Embryonic facial prominence (tissue), 1 donor: ENCODE measurements around the gene FRMD1.

Experiments
- DNase-seq: peaks from one replicate; pipeline ENCODE4 v3.0.0-alpha.2; 2016; ENCODE audit errors: extremely low spot score

The FRMD1 gene

GRCh38 chr6:168055696-168056489 is 23.1 kb downstream of the FRMD1 start:
- DNase-seq: no peak

- no peak for DNase-seq
These were observed 24.0 kb downstream of the FRMD1 start for GRCh38 chr6:168054765-168055560.

- DNase-seq: no peak
These were observed 25.0 kb downstream of the FRMD1 start for GRCh38 chr6:168053957-168054471.

- no peak for DNase-seq
These were observed 25.7 kb downstream of the FRMD1 start for GRCh38 chr6:168053086-168053956.

- no peak for DNase-seq
These were observed 26.6 kb downstream of the FRMD1 start for GRCh38 chr6:168052291-168052891.

GRCh38 chr6:168051648-168052047 is 27.4 kb downstream of the FRMD1 start:
- DNase-seq: no peak

- DNase-seq: no peak
These were observed 28.0 kb downstream of the FRMD1 start for GRCh38 chr6:168050881-168051586.

GRCh38 chr6:168050225-168050880 is 28.7 kb downstream of the FRMD1 start:
- no peak for DNase-seq

GRCh38 chr6:168049706-168050224 is 29.2 kb downstream of the FRMD1 start:
- no peak for DNase-seq

GRCh38 chr6:168049277-168049676 is 29.7 kb downstream of the FRMD1 start:
- DNase-seq: no peak

GRCh38 chr6:168048724-168049025 is 30.3 kb downstream of the FRMD1 start:
- DNase-seq: no peak

- DNase-seq: no peak
These were observed 30.9 kb downstream of the FRMD1 start for GRCh38 chr6:168047841-168048723.

GRCh38 chr6:168046696-168047095 is 32.3 kb downstream of the FRMD1 start:
- no peak for DNase-seq

- DNase-seq: no peak
These were observed 33.0 kb downstream of the FRMD1 start for GRCh38 chr6:168045706-168046620.

GRCh38 chr6:168045141-168045691 is 33.8 kb downstream of the FRMD1 start:
- no peak for DNase-seq

GRCh38 chr6:168044521-168045130 is 34.4 kb downstream of the FRMD1 start:
- DNase-seq: no peak

GRCh38 chr6:168043848-168044415 is 35.1 kb downstream of the FRMD1 start:
- no peak for DNase-seq
